Measurements from ENCODE around the gene NDE1. TPM values are rescaled to one million over a fixed set of nuclear protein-coding genes. Genes with fewer than 3 reads are reported as not detected.

The NDE1 gene
- total and polyA plus RNA-seq, 2 donors (not counting 3 experiments of a cell fraction or from before 2014, with no cell fraction given) = 28.0 to 90.2 TPM

DNA sequence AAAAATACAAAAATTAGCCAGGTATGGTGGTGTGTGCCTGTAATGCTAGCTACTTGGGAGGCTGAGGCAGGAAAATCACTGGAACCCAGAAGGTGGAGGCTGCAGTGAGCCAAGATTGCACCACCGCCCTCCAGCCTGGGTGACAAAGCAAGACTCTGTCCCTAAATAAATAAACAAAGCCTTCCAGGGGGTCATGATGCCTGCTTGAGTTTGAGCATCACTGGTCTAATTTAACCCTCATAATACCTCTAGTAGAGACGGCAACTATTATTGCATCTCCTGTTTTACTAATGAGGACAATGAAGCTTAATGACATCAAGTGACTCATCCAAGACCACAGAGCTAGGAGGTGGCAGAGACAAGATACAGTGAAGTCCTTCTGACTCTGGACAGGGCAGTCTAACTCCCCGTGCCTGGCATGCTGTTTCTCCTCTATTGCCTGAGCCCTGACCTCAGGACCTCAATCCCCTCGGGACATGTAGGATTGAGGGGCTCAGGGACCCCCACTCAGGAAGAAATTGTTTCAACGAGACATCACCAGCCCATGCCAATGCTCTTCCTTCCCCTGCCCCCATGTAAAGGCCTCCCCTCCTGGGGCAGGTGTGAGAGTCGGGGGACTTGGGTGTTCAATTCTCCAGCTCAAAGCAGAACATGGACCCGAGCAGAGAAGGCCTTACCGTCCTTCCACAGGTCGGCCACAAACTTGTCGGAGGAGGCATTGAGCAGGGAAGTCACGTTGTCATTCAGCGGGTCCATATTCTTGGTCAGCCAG lies 102.9 kb downstream of the NDE1 start:
- Histone ChIP-seq H3K36me3 (ENCODE audit: control insufficient read depth in 2 of 2, extremely low read depth in 1 of 2, insufficient read depth in 2 of 2, low read length in 2 of 2) (no peaks in the 10 kb centered on the region), H3K79me2 (ENCODE audit: control insufficient read depth, insufficient read depth, low read length) (no peaks in the 10 kb centered on the region), H3K27ac (ENCODE audit: insufficient read depth, low read depth, low read length) (no peak overlapping the region), H3K4me1 (ENCODE audit: control insufficient read depth, extremely low read depth, insufficient read depth, low read length) (no peaks in the 10 kb centered on the region), H4K20me1 (replicated peaks; ENCODE audit: control insufficient read depth, extremely low read depth, insufficient read depth, low read length) (no peaks in the 10 kb centered on the region), H3K4me2 (ENCODE audit: insufficient read depth, low read length) (no peak overlapping the region), H2AFZ (ENCODE audit: low read depth, low read length) (no peak overlapping the region), H3K9me1 (replicated peaks; ENCODE audit: control insufficient read depth, extremely low read depth, insufficient read depth, low read length) (no peaks in the 10 kb centered on the region), H3K9ac (replicated peaks; ENCODE audit: extremely low read depth, insufficient read depth, low read length) (no peak overlapping the region), H3K27me3 (ENCODE audit: control insufficient read depth in 2 of 2, insufficient read depth in 2 of 2, low read length in 2 of 2) (no peaks in the 10 kb centered on the region), H3K9me3 (replicated peaks; ENCODE audit: control insufficient read depth, insufficient read depth, low read length) (no peaks in the 10 kb centered on the region), H3K4me3 (replicated peaks in 1 of 3; ENCODE audit: insufficient read depth in 1 of 3, low read depth in 1 of 3, low read length in 3 of 3) (no peak overlapping the region)
- CTCF ChIA-PET = interaction anchor here (1.0 kb wide), 3 partner anchors 13 to 25 kb away, joined by 3 read pairs; no protein-coding TSS in a partner anchor
- dilution Hi-C loops (cut with MboI; ENCODE audit: extremely low pct_ligation_motif_present, low sequenced_read_pairs) (no loop called here), intact Hi-C loops (cut with micrococcal nuclease) (no loop called here)
- DNase-seq (ENCODE audit: low read depth, low spot score) = no peak
- FAIRE-seq = no peak
- TF ChIP-seq, protein P1, sequence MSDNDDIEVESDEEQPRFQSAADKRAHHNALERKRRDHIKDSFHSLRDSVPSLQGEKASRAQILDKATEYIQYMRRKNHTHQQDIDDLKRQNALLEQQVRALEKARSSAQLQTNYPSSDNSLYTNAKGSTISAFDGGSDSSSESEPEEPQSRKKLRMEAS (IDR thresholded peaks at IDR 0.05; ENCODE audit: insufficient read depth, insufficient read length) = no peak
- TF ChIP-seq JUN (IDR thresholded peaks at IDR 0.05; ENCODE audit: borderline replicate concordance, insufficient read depth, insufficient read length, low read depth) (no peak), POLR2AphosphoS5 (IDR thresholded peaks at IDR 0.05; ENCODE audit: insufficient read depth, low read depth, low read length) (no peak), POLR2A (IDR thresholded peaks at IDR 0.05; ENCODE audit: low read depth, low read length) (no peak), FOS (IDR thresholded peaks at IDR 0.05; ENCODE audit: borderline replicate concordance, insufficient read depth, low read length) (no peak), EZH2 (IDR thresholded peaks at IDR 0.05; ENCODE audit: borderline replicate concordance, low read depth, low read length, severe bottlenecking) (no peak), GATA2 (IDR thresholded peaks at IDR 0.05; ENCODE audit: insufficient read depth, insufficient read length, low read depth, low read length) (no peak), MYC (IDR thresholded peaks at IDR 0.05; ENCODE audit: low read depth, low read length) (no peak)
- TF ChIP-seq, protein P2, sequence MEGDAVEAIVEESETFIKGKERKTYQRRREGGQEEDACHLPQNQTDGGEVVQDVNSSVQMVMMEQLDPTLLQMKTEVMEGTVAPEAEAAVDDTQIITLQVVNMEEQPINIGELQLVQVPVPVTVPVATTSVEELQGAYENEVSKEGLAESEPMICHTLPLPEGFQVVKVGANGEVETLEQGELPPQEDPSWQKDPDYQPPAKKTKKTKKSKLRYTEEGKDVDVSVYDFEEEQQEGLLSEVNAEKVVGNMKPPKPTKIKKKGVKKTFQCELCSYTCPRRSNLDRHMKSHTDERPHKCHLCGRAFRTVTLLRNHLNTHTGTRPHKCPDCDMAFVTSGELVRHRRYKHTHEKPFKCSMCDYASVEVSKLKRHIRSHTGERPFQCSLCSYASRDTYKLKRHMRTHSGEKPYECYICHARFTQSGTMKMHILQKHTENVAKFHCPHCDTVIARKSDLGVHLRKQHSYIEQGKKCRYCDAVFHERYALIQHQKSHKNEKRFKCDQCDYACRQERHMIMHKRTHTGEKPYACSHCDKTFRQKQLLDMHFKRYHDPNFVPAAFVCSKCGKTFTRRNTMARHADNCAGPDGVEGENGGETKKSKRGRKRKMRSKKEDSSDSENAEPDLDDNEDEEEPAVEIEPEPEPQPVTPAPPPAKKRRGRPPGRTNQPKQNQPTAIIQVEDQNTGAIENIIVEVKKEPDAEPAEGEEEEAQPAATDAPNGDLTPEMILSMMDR (IDR thresholded peaks at IDR 0.05; ENCODE audit: extremely low read depth in 1 of 2, insufficient read depth in 1 of 2, low read depth in 1 of 2, low read length in 2 of 2) = no peak
- no TSS peak for BruUV-seq (replicated peaks)
- POLR2A ChIA-PET = no interaction called here

All from endothelial cell of umbilical vein (primary cell).